H1 (cell line): ENCODE measurements around the gene PPOX. TPM values are rescaled to one million over a fixed set of nuclear protein-coding genes. Genes with fewer than 3 reads are reported as not detected.

Experiments
- ASH2L ChIP-seq: fragments of 200-600, 300-600 bp; sonication (generic); IDR thresholded peaks from one replicate; pipeline ENCODE4 v1.7.1; 2017; ENCODE audit warnings: low read length
- ATF3 ChIP-seq: IDR thresholded peaks from 2 replicates; pipeline ENCODE4 v1.6.1; 2011; ENCODE audit warnings: low read depth, mild to moderate bottlenecking, low read length; ENCODE audit not compliant: insufficient read depth
- CBX5 ChIP-seq: fragments of 300-800, 300-1000 bp; sonication (generic); IDR thresholded peaks from 2 replicates; pipeline ENCODE4 v1.7.1; 2016; ENCODE audit warnings: antibody characterized with exemption, low read length, low read depth
- CHD2 ChIP-seq: IDR thresholded peaks from 2 replicates; pipeline ENCODE4 v1.6.1; 2012; ENCODE audit warnings: low read length, improper control_type of control experiment
- CTBP2 ChIP-seq: IDR thresholded peaks from 2 replicates; pipeline ENCODE4 v1.7.0; 2011; ENCODE audit warnings: borderline replicate concordance, mild to moderate bottlenecking, moderate library complexity, mixed read lengths, low read length; ENCODE audit not compliant: insufficient read depth, insufficient read length
- E2F6 ChIP-seq: IDR thresholded peaks from 2 replicates; pipeline ENCODE4 v1.6.1; 2012; ENCODE audit warnings: inconsistent platforms
- EGR1 ChIP-seq: IDR thresholded peaks from 2 replicates; pipeline ENCODE4 v1.6.1; 2011; ENCODE audit warnings: low read depth, low read length, borderline replicate concordance
- EZH2 ChIP-seq: fragments of 200-600 bp; sonication (generic); IDR thresholded peaks from 2 replicates; pipeline ENCODE4 v1.7.1; 2012; ENCODE audit warnings: low read depth, mild to moderate bottlenecking, moderate library complexity, low read length, inconsistent platforms; ENCODE audit not compliant: severe bottlenecking
- GABPA ChIP-seq: IDR thresholded peaks from 2 replicates; pipeline ENCODE4 v1.6.1; 2011; ENCODE audit warnings: mild to moderate bottlenecking, low read length, moderate library complexity, borderline replicate concordance; ENCODE audit not compliant: insufficient read depth
- HDAC2 ChIP-seq, 2 experiments: fragments of 300-600 bp in 1 of 2; sonication (generic) in 1 of 2; IDR thresholded peaks; 2 replicates each; pipeline ENCODE4 v1.6.1; 2011 to 2012; ENCODE audit warnings: low read depth in 2 of 2, low read length in 2 of 2, mild to moderate bottlenecking in 2 of 2, moderate library complexity in 2 of 2, borderline replicate concordance in 1 of 2, inconsistent platforms in 1 of 2
- JUND ChIP-seq: IDR thresholded peaks from 2 replicates; pipeline ENCODE4 v1.6.1; 2011; ENCODE audit warnings: mild to moderate bottlenecking, improper control_type of control experiment, low read length
- RFX5 ChIP-seq: IDR thresholded peaks from 2 replicates; pipeline ENCODE4 v1.6.1; 2011; ENCODE audit warnings: low read depth, low read length, improper control_type of control experiment, borderline replicate concordance
- polyA plus RNA-seq, 7 experiments: library from polyadenylated mRNA; depleted of rRNA in 3 of 7; stranded (reverse) in 5 of 7; unstranded in 2 of 7; fragments of >200 nt in 5 of 7; fragments of 200-250 nt in 2 of 7; gene quantifications; 1 replicate in 5 of 7; 2 replicates in 1 of 7; 4 replicates in 1 of 7; pipeline versions ENCODE4 v1.2.1 to v1.2.3, GENCODE V29; 2011 to 2013; ENCODE audit warnings: missing spikeins in 2 of 7, mixed read lengths in 2 of 7
- total RNA-seq: library from RNA; stranded (reverse); fragmentation: NEBNext Ultra II Directional; extraction: Animal tissue kit (Norgen Biotek cat#: 25700); gene quantifications from 2 replicates; pipeline ENCODE4 v1.2.1, GENCODE V29; 2021

Gene PPOX
- total and polyA plus RNA-seq, 2 of the 8 experiments (the other 6 are each of a cell fraction or from before 2014, with no cell fraction given): 39.4 to 40.4 TPM

GRCh38 chr1:161153682-161154337 lies 12.4 kb upstream of the PPOX start, which contains the start of gene UFC1 (continued):
- TF ChIP-seq EZH2 (no peak), CHD2 (peak; percentile 83), GABPA (peak; percentile 93), E2F6 (no peak), CBX5 (no peak), ASH2L (peak; percentile 95), HDAC2 (IDR thresholded peaks at IDR 0.05; ENCODE audit: borderline replicate concordance in 1 of 2, low read depth in 2 of 2, low read length in 2 of 2) (0 out of 4 replicates have a peak, but pooled peaks of 1 of the 2 experiments have one; percentile 71), EGR1 (no peak), CTBP2 (no peak), JUND (no peak), ATF3 (no peak), RFX5 (no peak)
